Measurements from ENCODE around the gene NKX6-1.

GRCh38 chr4:84481860-84482245 is 17.2 kb downstream of the NKX6-1 start:
- no peak for TF ChIP-seq CTCF (IDR thresholded peaks at IDR 0.05)
- no peak for TF ChIP-seq POLR2A (IDR thresholded peaks at IDR 0.05)
- TF ChIP-seq POLR2AphosphoS5 (IDR thresholded peaks at IDR 0.05), result no peak
